Body of pancreas (tissue), 4 donors: ENCODE data around the gene SORT1. TPM values are rescaled to one million over a fixed set of nuclear protein-coding genes. Genes with fewer than 3 reads are reported as not detected.

Experiments used
- ATAC-seq: fragments of 150-250 bp; one replicate; pipeline ENCODE4 v1.9.1; 2016
- DNase-seq, 4 donors: peaks; one replicate each; pipeline ENCODE4 v3.0.0-alpha.2; 2019
- H3K27ac ChIP-seq, 4 donors: fragments of 200-600 bp; sonication (generic); 1 replicate in 3 of 4; 2 replicates in 1 of 4; pipeline versions ENCODE4 v1.5.1 to v1.6.1; 2016 to 2019; ENCODE audit warnings: mild to moderate bottlenecking in 1 of 4, mixed read lengths in 1 of 4, moderate library complexity in 1 of 4
- H3K27me3 ChIP-seq, 2 donors: fragments of 200-600 bp; sonication (generic); one replicate each; pipeline ENCODE4 v1.6.0; 2016; ENCODE audit warnings: mild to moderate bottlenecking in 1 of 2
- H3K36me3 ChIP-seq, 2 donors: fragments of 200-600 bp; sonication (generic); replicated peaks in 1 of 2; 2 replicates each; pipeline ENCODE4 v1.5.1; 2016; ENCODE audit warnings: low read depth in 2 of 2; ENCODE audit not compliant: insufficient read depth in 1 of 2
- H3K4me1 ChIP-seq: fragments of 200-600 bp; sonication (generic); one replicate; pipeline ENCODE4 v1.6.0; 2016
- H3K4me3 ChIP-seq, 2 donors: fragments of 200-600 bp; sonication (generic); 1 replicate in 1 of 2; 2 replicates in 1 of 2; pipeline ENCODE4 v1.5.1; 2016 to 2019
- H3K9me3 ChIP-seq, 3 donors: fragments of 200-600 bp; sonication (generic); 1 replicate in 2 of 3; 2 replicates in 1 of 3; pipeline ENCODE4 v1.5.1; 2016
- POLR2A ChIP-seq, 3 donors: fragments of 450-650 bp; IDR thresholded peaks; one replicate each; pipeline ENCODE4 v1.6.1; 2016; ENCODE audit warnings: antibody characterized with exemption in 3 of 3, mild to moderate bottlenecking in 2 of 3
- WGBS, 2 donors: methylation state at CpG; one replicate each; pipeline ENCODE4 v1.1.5; 2017; 5-methylcytosine and 5-hydroxymethylcytosine counted together
- intact Hi-C: fragments of 100-400 bp; cut with DNase I; formaldehyde crosslinking; loops from one replicate; pipeline ENCODE4 v1.15.1; 2023
- total RNA-seq, 2 donors: library from RNA; depleted of rRNA; stranded (reverse); fragments of >200 nt; gene quantifications; one replicate each; pipeline ENCODE4 v1.1.0, GENCODE V29; 2016
- TF ChIP-seq, protein P1 (sequence below), 7 experiments: fragments of 450-650 bp in 4 of 7; fragments of 200-600 bp in 3 of 7; sonication (generic) in 3 of 7; IDR thresholded peaks; one replicate each; pipeline ENCODE4 v1.5.1; 2016 to 2019; ENCODE audit warnings: antibody characterized with exemption in 7 of 7

SORT1 gene
- total RNA-seq, 2 donors from 2014 or later: 23.6 to 24.7 TPM

DNA sequence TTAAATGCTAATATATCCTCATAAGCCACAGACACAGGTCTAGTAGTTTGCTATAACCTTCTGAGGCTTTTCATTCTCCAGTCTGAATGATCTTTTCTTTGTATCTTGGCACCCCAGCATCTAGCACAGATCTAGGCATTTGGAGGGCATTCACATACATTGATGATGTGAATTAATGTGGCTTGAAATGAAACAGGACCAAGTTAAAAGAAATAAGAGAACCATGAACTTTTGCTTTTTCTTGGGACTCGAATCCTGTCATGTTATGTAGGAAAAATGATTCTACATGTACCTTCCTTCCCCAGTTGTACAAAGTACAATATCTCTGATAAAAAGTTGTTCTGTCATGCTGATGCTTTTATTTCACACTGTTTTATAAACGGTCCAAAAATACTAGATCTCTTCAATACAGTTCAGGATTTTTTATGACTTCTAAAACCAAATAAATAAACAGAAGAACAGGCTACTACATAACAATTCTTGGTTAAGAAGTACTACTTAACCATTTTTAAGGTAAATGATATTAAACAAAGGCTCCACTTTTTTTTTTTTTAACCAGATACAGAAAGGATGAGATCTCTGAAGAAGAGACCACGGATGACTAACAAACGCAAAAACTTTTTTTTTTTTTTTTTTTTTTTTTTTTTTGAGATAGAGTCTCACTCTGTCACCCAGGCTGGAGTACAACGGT lies 3.0 kb downstream of the SORT1 start:
- 57 to 70% methylated on average over 5 of the region's 5 CpGs for WGBS, 2 donors
- H3K4me3 ChIP-seq: no peak overlapping the region
- H3K36me3 ChIP-seq: no peaks in the 10 kb centered on the region
- no peaks in the 10 kb centered on the region for H3K27me3 ChIP-seq
- TF ChIP-seq, protein P1, sequence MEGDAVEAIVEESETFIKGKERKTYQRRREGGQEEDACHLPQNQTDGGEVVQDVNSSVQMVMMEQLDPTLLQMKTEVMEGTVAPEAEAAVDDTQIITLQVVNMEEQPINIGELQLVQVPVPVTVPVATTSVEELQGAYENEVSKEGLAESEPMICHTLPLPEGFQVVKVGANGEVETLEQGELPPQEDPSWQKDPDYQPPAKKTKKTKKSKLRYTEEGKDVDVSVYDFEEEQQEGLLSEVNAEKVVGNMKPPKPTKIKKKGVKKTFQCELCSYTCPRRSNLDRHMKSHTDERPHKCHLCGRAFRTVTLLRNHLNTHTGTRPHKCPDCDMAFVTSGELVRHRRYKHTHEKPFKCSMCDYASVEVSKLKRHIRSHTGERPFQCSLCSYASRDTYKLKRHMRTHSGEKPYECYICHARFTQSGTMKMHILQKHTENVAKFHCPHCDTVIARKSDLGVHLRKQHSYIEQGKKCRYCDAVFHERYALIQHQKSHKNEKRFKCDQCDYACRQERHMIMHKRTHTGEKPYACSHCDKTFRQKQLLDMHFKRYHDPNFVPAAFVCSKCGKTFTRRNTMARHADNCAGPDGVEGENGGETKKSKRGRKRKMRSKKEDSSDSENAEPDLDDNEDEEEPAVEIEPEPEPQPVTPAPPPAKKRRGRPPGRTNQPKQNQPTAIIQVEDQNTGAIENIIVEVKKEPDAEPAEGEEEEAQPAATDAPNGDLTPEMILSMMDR (IDR thresholded peaks at IDR 0.05): no peak
- TF ChIP-seq POLR2A (IDR thresholded peaks at IDR 0.05): no peak
- H3K27ac ChIP-seq: peak overlapping the region in 2 of 4 donors; percentile 70 to 88
- DNase-seq (no peak), ATAC-seq (no peak)
- peaks cover 63% of the 10 kb centered on the region for H3K4me1 ChIP-seq
- intact Hi-C loops: no loop called here
- H3K9me3 ChIP-seq: no peaks in the 10 kb centered on the region

DNA sequence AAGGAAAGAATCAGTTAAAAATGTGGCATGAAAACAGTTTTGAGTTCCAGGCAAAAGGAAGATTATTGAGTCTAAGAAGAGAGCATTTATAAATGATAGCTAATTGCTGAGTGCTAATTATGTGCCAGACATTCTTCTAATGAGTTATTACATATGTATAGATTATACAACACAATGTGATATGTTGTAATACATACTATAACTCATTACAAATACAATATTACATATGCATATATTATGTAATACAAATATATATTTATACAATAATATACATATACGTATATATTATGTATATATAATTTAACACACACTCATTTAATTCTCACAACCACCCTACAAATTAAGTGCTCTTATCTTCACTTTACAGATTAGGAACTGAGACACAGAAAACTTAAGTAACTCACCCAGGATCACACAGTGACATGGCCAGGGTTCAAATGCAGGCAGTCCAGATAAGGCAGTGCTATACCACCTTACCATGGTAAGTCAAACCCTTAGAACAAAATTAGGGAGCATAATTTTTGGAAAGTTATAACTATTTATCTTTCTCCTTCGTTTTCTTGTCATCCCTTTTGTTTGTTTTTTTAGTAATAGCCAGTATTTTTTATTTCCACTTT lies 4.0 kb downstream of the SORT1 start:
- peaks cover 66% of the 10 kb centered on the region for H3K4me1 ChIP-seq
- peak overlapping the region; percentile 56 to 88 (median 76) for H3K27ac ChIP-seq
- DNase-seq (no peak), ATAC-seq (no peak)
- no peaks in the 10 kb centered on the region for H3K27me3 ChIP-seq
- intact Hi-C loops: no loop called here
- no peaks in the 10 kb centered on the region for H3K36me3 ChIP-seq
- TF ChIP-seq, protein P1 (IDR thresholded peaks at IDR 0.05): no peak
- TF ChIP-seq POLR2A (IDR thresholded peaks at IDR 0.05): no peak
- H3K4me3 ChIP-seq: no peak overlapping the region
- H3K9me3 ChIP-seq: no peaks in the 10 kb centered on the region
- WGBS, 2 donors: 31 to 35% methylated on average over 2 of the region's 2 CpGs

DNA sequence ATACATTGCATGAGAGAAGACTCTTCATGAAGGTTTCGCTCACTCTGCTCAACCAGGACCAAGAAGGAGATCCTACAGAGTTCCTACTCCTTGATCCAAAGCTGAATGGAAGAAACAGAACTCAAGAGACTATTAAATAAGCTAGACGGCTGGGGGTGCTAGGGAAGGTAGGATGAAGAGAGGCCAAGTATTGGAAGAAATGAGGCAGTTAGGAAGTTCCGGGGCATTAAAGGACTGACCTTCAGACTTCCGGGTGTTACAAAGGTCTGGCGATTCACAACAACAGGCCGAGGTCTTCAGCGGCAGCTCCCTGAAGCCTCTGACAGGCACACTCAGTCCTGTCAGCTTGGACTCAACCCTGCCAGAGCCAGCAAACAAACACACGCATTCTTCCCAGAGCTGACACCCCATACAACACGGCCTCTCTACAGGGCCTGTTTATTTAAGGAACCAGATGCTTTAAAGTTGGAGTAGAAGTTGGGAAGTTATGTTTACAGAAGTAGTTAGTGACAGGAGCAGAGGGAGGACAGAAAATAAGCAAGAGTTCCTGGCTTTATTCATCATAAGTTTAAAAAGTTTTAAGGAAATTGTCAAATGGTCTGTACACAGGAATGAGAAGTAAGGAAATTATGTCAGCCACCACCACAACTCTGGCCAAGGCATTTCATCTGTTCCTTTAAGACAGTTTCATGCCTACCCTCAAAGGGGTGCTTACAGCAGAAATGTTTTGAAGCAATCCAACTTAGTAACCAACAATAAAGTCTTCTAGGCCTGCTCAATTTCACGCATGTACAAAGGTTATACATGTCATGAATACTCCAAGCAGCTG lies 4.7 kb downstream of the SORT1 start:
- H3K4me1 ChIP-seq: peaks cover 59% of the 10 kb centered on the region
- TF ChIP-seq, protein P1 (IDR thresholded peaks at IDR 0.05): no peak
- peak in 1 of 3 donors; percentile 39 for TF ChIP-seq POLR2A (IDR thresholded peaks at IDR 0.05)
- peak; percentile 50 to 72 (median 65) for DNase-seq

DNA sequence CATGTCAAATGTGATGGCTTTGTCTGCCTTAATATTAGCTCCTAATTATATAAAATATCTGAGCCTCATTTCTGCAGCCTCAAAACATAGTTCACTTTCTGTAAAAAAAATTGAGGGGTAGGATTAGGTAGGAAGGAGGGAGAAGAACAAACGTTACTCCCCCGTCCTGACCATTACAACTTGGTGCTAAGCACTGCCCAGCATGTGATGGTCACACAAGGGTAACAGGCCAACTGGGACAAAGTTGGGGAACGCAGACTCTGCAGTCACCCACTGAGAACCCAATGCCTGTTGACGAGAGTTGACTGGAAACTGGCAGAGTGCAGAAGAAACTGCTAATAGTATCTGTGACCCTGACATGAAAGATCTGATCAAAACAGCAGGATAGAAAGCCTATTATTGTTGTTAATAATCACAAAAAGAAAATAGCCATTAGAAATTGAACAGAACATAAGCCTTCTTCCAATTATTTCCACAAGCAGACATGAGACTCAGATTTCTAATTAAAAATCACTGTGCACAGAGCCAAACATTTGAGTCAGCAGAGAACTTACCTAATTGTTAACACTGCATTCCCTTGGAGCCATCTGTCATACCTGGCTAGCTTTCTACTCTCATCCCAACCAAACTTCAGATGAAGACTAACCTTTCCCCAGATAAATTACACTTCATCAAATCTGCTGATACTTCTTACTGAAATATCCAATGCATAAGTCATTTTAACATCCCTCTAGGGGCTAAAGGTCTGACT lies 5.5 kb downstream of the SORT1 start:
- H3K27ac ChIP-seq: peak overlapping the region in 3 of 4 donors; percentile 72 to 88 (median 80)

More for the DNA sequence above, 4.7 kb downstream of the SORT1 start:
- 17 to 18% methylated on average over 10 of the region's 10 CpGs for WGBS, 2 donors
- no peaks in the 10 kb centered on the region for H3K36me3 ChIP-seq
- H3K4me3 ChIP-seq: no peak overlapping the region
- H3K27me3 ChIP-seq: no peaks in the 10 kb centered on the region
- peak overlapping the region; percentile 56 to 88 (median 76) for H3K27ac ChIP-seq
- no peaks in the 10 kb centered on the region for H3K9me3 ChIP-seq
- intact Hi-C loops: no loop called here
- peak; percentile 40 for ATAC-seq

More for the DNA sequence above, 5.5 kb downstream of the SORT1 start:
- Histone ChIP-seq H3K9me3 (no peaks in the 10 kb centered on the region), H3K4me3 (no peak overlapping the region), H3K36me3 (no peaks in the 10 kb centered on the region), H3K4me1 (peaks cover 59% of the 10 kb centered on the region), H3K27me3 (no peaks in the 10 kb centered on the region)
- ATAC-seq (no peak), DNase-seq (peak in 1 of 4 donors; percentile 10)
- intact Hi-C loops: no loop called here
- WGBS, 2 donors: 62 to 64% methylated on average over 4 of the region's 4 CpGs
- TF ChIP-seq, protein P1 (IDR thresholded peaks at IDR 0.05): no peak
- TF ChIP-seq POLR2A (IDR thresholded peaks at IDR 0.05): no peak
